Activated B cell treated with CpG ODN at 0.5 μM for 24 hours (primary cell): ENCODE data around the gene STARD6. TPM values are rescaled to one million over a fixed set of nuclear protein-coding genes. Genes with fewer than 3 reads are reported as not detected.

Experiments used
- ATAC-seq: fragments of 200-7000 bp; cut with Tn5 transposase; one replicate; pipeline ENCODE4 v1.10.0; 2021; ENCODE audit warnings: low read depth, mild to moderate bottlenecking, moderate library complexity
- CTCF ChIA-PET: fragments of 350-600 bp; sonication (Branson Sonifier 250); formaldehyde crosslinking; loops from one replicate; lab custom pipeline; 2021; ENCODE audit warnings: antibody characterized with exemption; lab: Charles Lee
- POLR2A ChIA-PET: fragments of 350-600 bp; sonication (Branson Sonifier 250); formaldehyde crosslinking; loops from one replicate; lab custom pipeline; 2021; ENCODE audit warnings: antibody characterized with exemption; lab: Charles Lee
- DNase-seq: peaks from one replicate; pipeline ENCODE4 v3.0.0; 2022
- H3K27ac Mint-ChIP-seq: one replicate; pipeline ENCODE4 v1.8.0; 2020; ENCODE audit warnings: mixed read lengths
- H3K27me3 Mint-ChIP-seq: one replicate; pipeline ENCODE4 v1.8.0; 2021; ENCODE audit warnings: mixed read lengths
- H3K36me3 Mint-ChIP-seq: one replicate; pipeline ENCODE4 v1.8.0; 2021; ENCODE audit warnings: low read depth, mixed read lengths
- H3K4me1 Mint-ChIP-seq: one replicate; pipeline ENCODE4 v1.8.0; 2021; ENCODE audit warnings: mixed read lengths
- H3K4me3 Mint-ChIP-seq: one replicate; pipeline ENCODE4 v1.8.0; 2020; ENCODE audit warnings: mild to moderate bottlenecking, mixed read lengths
- H3K9me3 Mint-ChIP-seq: one replicate; pipeline ENCODE4 v1.8.0; 2020; ENCODE audit warnings: mixed read lengths
- intact Hi-C: fragments of 100-400 bp; cut with micrococcal nuclease; formaldehyde crosslinking; loops from one replicate; pipeline ENCODE4 v1.15.1; 2024
- total RNA-seq: library from RNA; stranded (reverse); gene quantifications from 2 replicates; pipeline ENCODE4 v1.2.3, GENCODE V29; 2022
- TF ChIP-seq, protein P1 (sequence below): fragments of 200-600 bp; IDR thresholded peaks from one replicate; pipeline ENCODE4 v1.8.0; 2022; ENCODE audit warnings: antibody characterized with exemption, mild to moderate bottlenecking

STARD6 gene
- total RNA-seq, 1 donor from 2014 or later, result not detected

GRCh38 chr18:54296062-54296461 is 61.6 kb downstream of the STARD6 start:
- ATAC-seq, result no peak
- H3K27ac Mint-ChIP-seq, result no peak overlapping the region
- CTCF ChIA-PET, result interaction anchor here (1.4 kb wide), 2 partner anchors 61 to 73 kb away, joined by 3 to 4 read pairs; partner anchors contain the start of genes C18orf54 and STARD6
- no peaks in the 10 kb centered on the region for H3K4me1 Mint-ChIP-seq
- TF ChIP-seq, protein P1, sequence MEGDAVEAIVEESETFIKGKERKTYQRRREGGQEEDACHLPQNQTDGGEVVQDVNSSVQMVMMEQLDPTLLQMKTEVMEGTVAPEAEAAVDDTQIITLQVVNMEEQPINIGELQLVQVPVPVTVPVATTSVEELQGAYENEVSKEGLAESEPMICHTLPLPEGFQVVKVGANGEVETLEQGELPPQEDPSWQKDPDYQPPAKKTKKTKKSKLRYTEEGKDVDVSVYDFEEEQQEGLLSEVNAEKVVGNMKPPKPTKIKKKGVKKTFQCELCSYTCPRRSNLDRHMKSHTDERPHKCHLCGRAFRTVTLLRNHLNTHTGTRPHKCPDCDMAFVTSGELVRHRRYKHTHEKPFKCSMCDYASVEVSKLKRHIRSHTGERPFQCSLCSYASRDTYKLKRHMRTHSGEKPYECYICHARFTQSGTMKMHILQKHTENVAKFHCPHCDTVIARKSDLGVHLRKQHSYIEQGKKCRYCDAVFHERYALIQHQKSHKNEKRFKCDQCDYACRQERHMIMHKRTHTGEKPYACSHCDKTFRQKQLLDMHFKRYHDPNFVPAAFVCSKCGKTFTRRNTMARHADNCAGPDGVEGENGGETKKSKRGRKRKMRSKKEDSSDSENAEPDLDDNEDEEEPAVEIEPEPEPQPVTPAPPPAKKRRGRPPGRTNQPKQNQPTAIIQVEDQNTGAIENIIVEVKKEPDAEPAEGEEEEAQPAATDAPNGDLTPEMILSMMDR, result no peak
- H3K27me3 Mint-ChIP-seq, result no peaks in the 10 kb centered on the region
- POLR2A ChIA-PET, result no interaction called here
- no peak overlapping the region for H3K4me3 Mint-ChIP-seq
- DNase-seq, result no peak
- intact Hi-C loops, result no loop called here
- H3K9me3 Mint-ChIP-seq, result peaks cover 7% of the 10 kb centered on the region
- peaks cover 22% of the 10 kb centered on the region for H3K36me3 Mint-ChIP-seq

DNA sequence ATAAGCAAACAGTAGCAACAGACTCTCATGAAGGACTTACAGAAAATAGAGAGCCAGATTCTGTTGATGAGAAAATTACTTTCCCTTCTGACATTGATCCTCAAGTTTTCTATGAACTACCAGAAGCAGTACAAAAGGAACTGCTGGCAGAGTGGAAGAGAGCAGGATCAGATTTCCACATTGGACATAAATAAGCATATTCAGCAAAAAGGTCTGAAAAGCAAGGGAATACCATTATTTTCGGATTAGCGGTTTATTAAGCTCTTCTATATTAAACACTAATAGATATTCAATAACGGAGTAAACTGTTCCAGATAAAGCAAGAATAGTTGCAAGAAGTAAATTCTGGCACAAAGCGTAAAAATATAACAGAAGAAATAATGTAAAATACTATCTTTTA is 63.4 kb downstream of the STARD6 start:
- peaks cover 35% of the 10 kb centered on the region for H3K36me3 Mint-ChIP-seq
- peaks cover under 1% of the 10 kb centered on the region for H3K9me3 Mint-ChIP-seq
- TF ChIP-seq, protein P1, result no peak
- H3K4me3 Mint-ChIP-seq, result no peak overlapping the region
- DNase-seq (no peak), ATAC-seq (no peak)
- ChIA-PET POLR2A (no interaction called here), CTCF (no interaction called here)
- intact Hi-C loops, result no loop called here
- no peaks in the 10 kb centered on the region for H3K4me1 Mint-ChIP-seq
- H3K27me3 Mint-ChIP-seq, result no peaks in the 10 kb centered on the region
- H3K27ac Mint-ChIP-seq, result no peak overlapping the region

DNA sequence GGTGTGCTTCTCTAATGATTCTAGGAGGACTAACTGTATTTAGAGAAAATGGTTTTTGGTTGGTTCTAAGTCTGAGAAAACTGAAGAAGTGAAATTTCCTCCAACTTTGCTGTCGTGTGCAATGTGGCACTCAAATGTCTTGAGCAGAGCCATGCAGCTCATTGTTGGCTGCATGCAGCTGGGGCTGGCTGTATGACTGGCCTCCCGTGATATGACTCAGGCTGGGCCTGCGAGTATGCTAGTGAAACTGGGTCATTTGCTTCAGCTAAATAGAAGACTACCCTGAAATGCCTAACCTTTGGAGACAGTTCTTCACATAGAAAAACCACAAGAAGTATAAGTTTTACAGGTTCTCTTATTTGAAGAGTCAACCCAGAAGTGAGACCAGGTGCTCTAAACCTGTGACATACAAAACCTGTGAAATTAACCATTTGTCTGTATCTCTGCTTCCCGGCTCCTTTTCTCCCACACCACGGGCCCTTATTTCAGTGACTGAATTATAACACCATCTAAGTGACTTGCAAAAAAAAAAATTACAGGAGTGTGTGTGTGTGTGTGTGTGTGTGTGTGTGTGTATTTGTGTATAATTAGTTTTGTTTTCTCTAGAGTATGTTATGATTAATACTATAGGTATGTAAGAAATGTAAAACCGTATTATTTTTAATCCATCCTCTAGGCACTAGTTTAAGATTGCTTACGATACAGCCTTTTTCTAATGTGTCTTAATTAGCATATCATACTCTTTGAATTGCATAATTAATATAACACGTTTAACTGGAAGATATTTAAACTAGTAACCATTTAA is 72.5 kb downstream of the STARD6 start:
- peak; percentile 92 for ATAC-seq
- intact Hi-C loops, result no loop called here
- TF ChIP-seq, protein P1, result no peak
- no peak overlapping the region for H3K4me3 Mint-ChIP-seq
- peaks cover 70% of the 10 kb centered on the region for H3K36me3 Mint-ChIP-seq
- POLR2A ChIA-PET, result interaction anchor here (1.4 kb wide), 1 partner anchor 15 kb away, joined by 7 read pairs; the partner anchor contains the start of gene POLI
- H3K9me3 Mint-ChIP-seq, result no peaks in the 10 kb centered on the region
- peaks cover 5% of the 10 kb centered on the region for H3K4me1 Mint-ChIP-seq
- DNase-seq, result no peak
- H3K27ac Mint-ChIP-seq, result peak overlapping the region; percentile 33
- H3K27me3 Mint-ChIP-seq, result no peaks in the 10 kb centered on the region
- CTCF ChIA-PET, result interaction anchor here (2.2 kb wide), 1 partner anchor 15 kb away, joined by 8 read pairs; no protein-coding TSS in a partner anchor

DNA sequence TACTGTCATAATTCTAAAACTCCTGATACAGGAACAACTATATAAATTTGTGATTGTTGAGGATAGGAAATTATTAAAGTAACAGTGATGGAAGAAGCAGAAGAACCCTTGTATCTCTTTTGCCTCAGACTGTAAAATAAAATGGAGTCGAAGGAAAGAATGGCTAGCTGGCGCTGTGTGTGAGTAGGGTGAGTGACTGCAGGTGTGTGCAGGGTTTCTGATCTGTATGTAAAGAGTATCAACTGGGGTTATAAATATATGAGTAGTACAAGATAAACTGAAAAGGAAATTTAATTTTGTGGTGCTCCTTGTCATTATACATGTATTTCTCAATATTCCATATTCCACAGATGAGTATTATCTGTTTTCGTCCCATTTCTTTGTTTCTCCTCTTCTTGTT is 73.1 kb downstream of the STARD6 start:
- Mint-ChIP-seq H3K9me3 (no peaks in the 10 kb centered on the region), H3K36me3 (peaks cover 68% of the 10 kb centered on the region), H3K27me3 (no peaks in the 10 kb centered on the region), H3K27ac (peak overlapping the region; percentile 33), H3K4me1 (peaks cover 8% of the 10 kb centered on the region), H3K4me3 (no peak overlapping the region)
- ChIA-PET POLR2A (interaction anchor here (1.4 kb wide), 1 partner anchor 15 kb away, joined by 7 read pairs; the partner anchor contains the start of gene POLI), CTCF (interaction anchor here (2.2 kb wide), 1 partner anchor 14 kb away, joined by 8 read pairs; no protein-coding TSS in a partner anchor)
- intact Hi-C loops, result no loop called here
- DNase-seq (no peak), ATAC-seq (no peak)
- TF ChIP-seq, protein P1, result no peak

GRCh38 chr18:54280220-54280569 is 77.5 kb downstream of the STARD6 start:
- Mint-ChIP-seq H3K9me3 (no peaks in the 10 kb centered on the region), H3K27me3 (no peaks in the 10 kb centered on the region), H3K4me1 (peaks cover 20% of the 10 kb centered on the region), H3K27ac (no peak overlapping the region), H3K36me3 (peaks cover 66% of the 10 kb centered on the region), H3K4me3 (no peak overlapping the region)
- CTCF ChIA-PET, result no interaction called here
- TF ChIP-seq, protein P1, result no peak
- intact Hi-C loops, result no loop called here
- POLR2A ChIA-PET, result interaction anchor here (0.6 kb wide), 1 partner anchor 129 kb away, joined by 8 read pairs; no protein-coding TSS in a partner anchor
- DNase-seq (no peak), ATAC-seq (no peak)
